PFSK-1 (cell line): Measurements from ENCODE around the gene FAM219A.

Experiments used
- FOXP2 ChIP-seq: optimal IDR thresholded peaks from 2 replicates; pipeline ENCODE3; 2011; ENCODE audit warnings: borderline replicate concordance, control low read depth, inconsistent platforms; ENCODE audit not compliant: insufficient read depth; ENCODE audit errors: extremely low read length, extremely low read depth
- POLR2AphosphoS5 ChIP-seq: IDR thresholded peaks from 2 replicates; pipeline ENCODE4 v1.6.1; 2012; ENCODE audit warnings: low read depth, mild to moderate bottlenecking, control low read depth, low read length, moderate library complexity
- SIN3A ChIP-seq: IDR thresholded peaks from 2 replicates; pipeline ENCODE4 v1.6.1; 2012; ENCODE audit warnings: mild to moderate bottlenecking, low read length, moderate library complexity, borderline replicate concordance; ENCODE audit not compliant: insufficient read depth
- TAF1 ChIP-seq: IDR thresholded peaks from 2 replicates; pipeline ENCODE4 v1.6.1; 2012; ENCODE audit warnings: low read length, control low read depth, borderline replicate concordance; ENCODE audit not compliant: insufficient read depth
- TF ChIP-seq, protein P1 (sequence below), 2 experiments: IDR thresholded peaks; 2 replicates each; pipeline versions ENCODE4 v1.6.1 to v1.8.0; 2011 to 2012; ENCODE audit warnings: low read depth in 2 of 2, low read length in 2 of 2, control low read depth in 1 of 2, inconsistent platforms in 1 of 2, mild to moderate bottlenecking in 1 of 2, moderate library complexity in 1 of 2; ENCODE audit not compliant: insufficient read depth in 1 of 2

Gene FAM219A

DNA sequence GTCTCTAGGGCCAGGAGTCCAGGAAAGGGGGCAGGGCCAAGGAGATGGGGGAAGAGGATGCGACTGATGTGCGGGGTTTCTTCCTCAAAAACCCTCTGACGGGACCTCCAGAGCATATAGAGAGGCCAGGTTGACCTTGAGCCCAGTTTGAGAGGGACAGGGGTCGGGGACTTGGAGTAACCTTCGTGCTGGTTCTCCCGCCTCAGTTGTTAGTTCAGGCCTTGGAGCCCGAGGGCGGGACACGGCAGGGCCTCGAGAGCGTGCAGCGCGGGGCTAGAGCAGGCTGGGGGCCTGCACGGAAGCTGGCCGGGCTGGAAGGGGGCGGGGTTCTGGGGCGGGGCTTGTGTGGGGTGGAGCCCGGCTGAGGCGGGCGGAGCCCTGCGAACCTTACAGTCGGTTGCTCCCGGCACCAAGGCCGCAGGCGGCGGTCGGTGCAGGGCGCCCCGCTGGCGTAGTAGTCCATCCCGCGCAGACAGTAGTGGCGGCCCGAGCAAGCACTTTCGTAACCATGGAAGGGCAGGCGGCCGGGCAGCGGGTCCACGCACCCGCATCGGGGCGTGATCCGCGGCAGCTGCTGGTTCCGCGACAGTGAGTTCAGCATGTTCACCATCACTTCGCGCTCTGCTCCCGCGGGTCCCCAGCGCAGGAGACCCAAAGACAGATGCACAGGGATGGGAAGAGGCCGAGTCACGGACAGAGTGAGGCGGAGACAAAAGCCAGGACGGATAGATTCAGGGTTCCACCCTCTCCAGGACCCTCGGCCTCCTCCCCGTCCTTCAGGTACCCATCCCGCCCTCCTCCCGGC is 77.7 kb downstream of the FAM219A start:
- TF ChIP-seq SIN3A (no peak), TAF1 (no peak), POLR2AphosphoS5 (no peak), FOXP2 (no peak)
- TF ChIP-seq, protein P1, sequence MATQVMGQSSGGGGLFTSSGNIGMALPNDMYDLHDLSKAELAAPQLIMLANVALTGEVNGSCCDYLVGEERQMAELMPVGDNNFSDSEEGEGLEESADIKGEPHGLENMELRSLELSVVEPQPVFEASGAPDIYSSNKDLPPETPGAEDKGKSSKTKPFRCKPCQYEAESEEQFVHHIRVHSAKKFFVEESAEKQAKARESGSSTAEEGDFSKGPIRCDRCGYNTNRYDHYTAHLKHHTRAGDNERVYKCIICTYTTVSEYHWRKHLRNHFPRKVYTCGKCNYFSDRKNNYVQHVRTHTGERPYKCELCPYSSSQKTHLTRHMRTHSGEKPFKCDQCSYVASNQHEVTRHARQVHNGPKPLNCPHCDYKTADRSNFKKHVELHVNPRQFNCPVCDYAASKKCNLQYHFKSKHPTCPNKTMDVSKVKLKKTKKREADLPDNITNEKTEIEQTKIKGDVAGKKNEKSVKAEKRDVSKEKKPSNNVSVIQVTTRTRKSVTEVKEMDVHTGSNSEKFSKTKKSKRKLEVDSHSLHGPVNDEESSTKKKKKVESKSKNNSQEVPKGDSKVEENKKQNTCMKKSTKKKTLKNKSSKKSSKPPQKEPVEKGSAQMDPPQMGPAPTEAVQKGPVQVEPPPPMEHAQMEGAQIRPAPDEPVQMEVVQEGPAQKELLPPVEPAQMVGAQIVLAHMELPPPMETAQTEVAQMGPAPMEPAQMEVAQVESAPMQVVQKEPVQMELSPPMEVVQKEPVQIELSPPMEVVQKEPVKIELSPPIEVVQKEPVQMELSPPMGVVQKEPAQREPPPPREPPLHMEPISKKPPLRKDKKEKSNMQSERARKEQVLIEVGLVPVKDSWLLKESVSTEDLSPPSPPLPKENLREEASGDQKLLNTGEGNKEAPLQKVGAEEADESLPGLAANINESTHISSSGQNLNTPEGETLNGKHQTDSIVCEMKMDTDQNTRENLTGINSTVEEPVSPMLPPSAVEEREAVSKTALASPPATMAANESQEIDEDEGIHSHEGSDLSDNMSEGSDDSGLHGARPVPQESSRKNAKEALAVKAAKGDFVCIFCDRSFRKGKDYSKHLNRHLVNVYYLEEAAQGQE (IDR thresholded peaks at IDR 0.05; ENCODE audit: insufficient read depth in 1 of 2, low read depth in 2 of 2, low read length in 2 of 2) = no peak

DNA sequence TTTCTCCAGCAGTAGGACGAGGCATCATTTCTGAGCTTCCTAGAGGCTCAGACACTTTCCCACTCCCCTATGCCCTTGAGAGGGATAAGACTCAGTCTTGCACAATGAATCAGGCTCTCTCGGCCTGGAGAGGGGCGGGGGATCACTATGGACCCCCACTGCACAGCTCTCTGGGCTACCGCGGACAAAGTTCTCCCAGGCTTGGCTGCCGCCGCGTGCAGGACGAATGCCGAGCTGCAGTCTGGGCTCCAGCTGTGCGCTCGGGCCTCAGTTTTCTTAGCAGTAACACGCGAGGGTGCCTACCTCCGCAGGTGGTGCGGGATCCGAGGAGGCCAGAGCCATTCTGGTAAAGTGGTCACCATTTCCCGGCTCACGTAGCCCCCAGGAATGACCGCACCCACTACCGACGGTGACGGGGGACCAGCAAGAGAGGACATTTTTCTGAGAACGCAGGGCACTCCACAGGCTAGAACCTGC is 78.3 kb downstream of the FAM219A start:
- TF ChIP-seq FOXP2 (no peak), POLR2AphosphoS5 (no peak), SIN3A (no peak), TAF1 (no peak)
- TF ChIP-seq, protein P1 (IDR thresholded peaks at IDR 0.05; ENCODE audit: insufficient read depth in 1 of 2, low read depth in 2 of 2, low read length in 2 of 2) = no peak

DNA sequence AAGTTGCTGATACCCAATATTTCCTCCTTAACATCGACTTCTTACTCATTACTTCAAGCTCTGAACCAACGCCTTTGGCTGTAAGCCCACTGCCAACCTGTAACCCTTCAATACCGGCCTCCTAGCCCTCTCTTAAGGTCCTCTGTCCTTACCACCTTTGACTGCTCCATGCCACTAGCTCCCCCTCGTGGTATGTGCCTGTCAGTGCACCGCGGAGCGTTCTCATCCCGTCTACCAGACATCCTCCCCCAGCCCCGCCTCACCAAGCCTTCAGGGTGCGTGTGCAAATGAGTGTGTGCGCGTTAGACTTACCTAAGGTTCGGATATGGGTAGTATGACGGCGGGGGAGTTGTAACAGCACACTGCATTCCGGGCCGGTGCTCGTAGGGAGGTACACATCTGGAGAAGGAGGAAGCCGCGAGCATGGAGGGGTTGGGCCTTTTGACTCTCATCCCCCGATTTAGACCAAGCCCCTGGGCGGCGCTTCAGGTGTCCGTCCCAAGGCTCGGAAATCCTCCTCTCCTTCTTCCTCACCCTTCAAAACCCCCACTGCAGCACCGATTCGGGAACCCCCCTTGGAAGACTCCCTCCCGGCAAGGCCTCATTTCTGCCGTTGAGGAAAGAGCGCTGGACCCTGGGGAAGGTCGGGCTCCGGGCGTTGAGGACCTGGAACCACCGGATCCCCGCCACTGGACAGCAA is 78.9 kb downstream of the FAM219A start:
- TF ChIP-seq TAF1 (no peak), SIN3A (no peak)
- TF ChIP-seq, protein P1 (IDR thresholded peaks at IDR 0.05; ENCODE audit: insufficient read depth in 1 of 2, low read depth in 2 of 2, low read length in 2 of 2) = no peak

DNA sequence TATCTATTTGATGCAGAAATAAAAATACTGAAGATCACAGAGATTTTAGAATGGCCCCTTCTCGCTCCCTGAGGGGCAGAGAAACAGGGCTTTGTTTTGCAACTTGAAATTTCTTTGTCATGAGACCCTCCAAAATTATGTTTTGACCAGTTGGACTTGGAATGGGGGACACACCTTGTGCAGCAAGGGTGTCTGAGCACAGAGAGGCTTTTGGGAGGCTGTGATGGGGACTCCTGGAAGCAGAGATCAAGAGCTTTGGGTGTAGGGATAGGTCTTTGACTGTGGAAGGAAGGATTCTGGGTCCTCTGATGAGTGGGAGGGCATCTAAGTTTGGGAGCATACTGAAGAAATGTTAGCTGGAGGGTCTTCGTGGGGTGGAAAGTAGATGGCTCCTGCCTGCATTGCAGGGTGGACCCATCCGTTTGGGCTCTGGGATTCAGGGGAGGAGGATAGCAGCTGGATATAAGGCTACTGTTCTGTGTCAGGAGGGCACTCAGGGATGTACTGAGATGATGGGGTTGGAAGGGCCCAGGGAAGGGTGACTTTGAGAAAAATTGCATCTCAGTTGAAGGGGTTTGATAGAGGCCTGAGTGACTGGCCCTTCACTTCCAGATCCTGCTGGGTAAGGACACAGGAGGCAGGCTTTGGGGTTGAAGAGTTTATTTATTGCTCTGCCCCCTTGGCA is 79.9 kb downstream of the FAM219A start:
- no peak for TF ChIP-seq POLR2AphosphoS5
- TF ChIP-seq TAF1 = no peak
- no peak for TF ChIP-seq FOXP2
- no peak for TF ChIP-seq SIN3A
- TF ChIP-seq, protein P1 (IDR thresholded peaks at IDR 0.05; ENCODE audit: insufficient read depth in 1 of 2, low read depth in 2 of 2, low read length in 2 of 2) = no peak
